Right atrium auricular region (tissue), 2 donors: ENCODE measurements around the gene CYTH1. TPM values are rescaled to one million over a fixed set of nuclear protein-coding genes. Genes with fewer than 3 reads are reported as not detected.

ENCODE experiments used
- DNase-seq: peaks from one replicate; pipeline ENCODE4 v3.0.0-alpha.2; 2019; ENCODE audit warnings: low spot score
- H3K27ac ChIP-seq, 2 donors: fragments of 200-600 bp; sonication (generic); 1 replicate in 1 of 2; 2 replicates in 1 of 2; pipeline ENCODE4 v1.5.1; 2016 to 2019
- H3K27me3 ChIP-seq, 2 donors: fragments of 200-600 bp; sonication (generic); one replicate each; pipeline versions ENCODE4 v1.5.1 to v1.6.0; 2017 to 2019
- H3K36me3 ChIP-seq: fragments of 200-600 bp; sonication (generic); one replicate; pipeline ENCODE4 v1.5.1; 2016
- H3K4me1 ChIP-seq, 2 donors: fragments of 200-600 bp; sonication (generic); one replicate each; pipeline versions ENCODE4 v1.5.1 to v1.6.0; 2017 to 2019
- H3K4me3 ChIP-seq, 2 donors: fragments of 200-600 bp; sonication (generic); 1 replicate in 1 of 2; 2 replicates in 1 of 2; pipeline ENCODE4 v1.5.1; 2017 to 2019; ENCODE audit warnings: mild to moderate bottlenecking in 1 of 2, moderate library complexity in 1 of 2
- H3K9me3 ChIP-seq, 2 donors: fragments of 200-600 bp; sonication (generic); one replicate each; pipeline ENCODE4 v1.5.1; 2019
- total RNA-seq, 2 donors: library from RNA; depleted of rRNA; stranded (reverse); fragments of >200 nt; gene quantifications; one replicate each; pipeline ENCODE4 v1.1.0, GENCODE V29; 2016
- TF ChIP-seq, protein P1 (sequence below), 2 donors: fragments of 200-600 bp; sonication (generic); IDR thresholded peaks; one replicate each; pipeline ENCODE4 v1.5.1; 2019; ENCODE audit warnings: antibody characterized with exemption in 2 of 2

Gene CYTH1, protein sequence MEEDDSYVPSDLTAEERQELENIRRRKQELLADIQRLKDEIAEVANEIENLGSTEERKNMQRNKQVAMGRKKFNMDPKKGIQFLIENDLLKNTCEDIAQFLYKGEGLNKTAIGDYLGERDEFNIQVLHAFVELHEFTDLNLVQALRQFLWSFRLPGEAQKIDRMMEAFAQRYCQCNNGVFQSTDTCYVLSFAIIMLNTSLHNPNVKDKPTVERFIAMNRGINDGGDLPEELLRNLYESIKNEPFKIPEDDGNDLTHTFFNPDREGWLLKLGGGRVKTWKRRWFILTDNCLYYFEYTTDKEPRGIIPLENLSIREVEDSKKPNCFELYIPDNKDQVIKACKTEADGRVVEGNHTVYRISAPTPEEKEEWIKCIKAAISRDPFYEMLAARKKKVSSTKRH
- 10 to 100 TPM; 23.8 to 31.0 TPM for total RNA-seq

DNA sequence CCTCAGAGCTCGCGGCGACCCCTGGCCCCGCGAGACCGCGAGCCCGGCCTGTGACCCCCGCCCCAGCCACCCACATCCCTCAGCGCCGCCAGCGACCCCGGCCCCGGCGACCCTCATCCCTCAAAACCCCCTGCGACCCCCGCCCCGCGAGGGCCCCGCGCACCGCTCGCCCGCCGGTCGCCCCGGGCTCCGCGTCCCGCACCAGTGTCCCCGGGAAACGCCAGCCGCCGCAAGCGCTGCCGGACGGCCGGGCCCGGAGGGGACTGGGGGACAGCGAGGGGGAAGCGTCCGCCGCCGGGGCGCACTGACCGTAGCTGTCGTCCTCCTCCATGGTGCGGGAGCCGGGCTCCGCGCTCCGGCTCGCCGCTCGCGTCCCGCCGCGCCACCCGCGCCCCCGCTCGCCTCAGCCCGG is at the start of gene CYTH1:
TSS of gene CYTH1 (minus strand) at position 381 of the 412 bp plus-strand sequence. CDS start at position 331, 50 bp downstream.
- Histone ChIP-seq H3K4me1 (peaks cover 0 to 26% of the 10 kb centered on the region in 2 donors), H3K9me3 (no peaks in the 10 kb centered on the region), H3K4me3 (peak within 1 kb of the TSS; percentile 95 to 100), H3K27ac (peak within 1 kb of the TSS; percentile 96 to 97), H3K36me3 (no peaks in the 10 kb centered on the region), H3K27me3 (no peaks in the 10 kb centered on the region)
- TF ChIP-seq, protein P1, sequence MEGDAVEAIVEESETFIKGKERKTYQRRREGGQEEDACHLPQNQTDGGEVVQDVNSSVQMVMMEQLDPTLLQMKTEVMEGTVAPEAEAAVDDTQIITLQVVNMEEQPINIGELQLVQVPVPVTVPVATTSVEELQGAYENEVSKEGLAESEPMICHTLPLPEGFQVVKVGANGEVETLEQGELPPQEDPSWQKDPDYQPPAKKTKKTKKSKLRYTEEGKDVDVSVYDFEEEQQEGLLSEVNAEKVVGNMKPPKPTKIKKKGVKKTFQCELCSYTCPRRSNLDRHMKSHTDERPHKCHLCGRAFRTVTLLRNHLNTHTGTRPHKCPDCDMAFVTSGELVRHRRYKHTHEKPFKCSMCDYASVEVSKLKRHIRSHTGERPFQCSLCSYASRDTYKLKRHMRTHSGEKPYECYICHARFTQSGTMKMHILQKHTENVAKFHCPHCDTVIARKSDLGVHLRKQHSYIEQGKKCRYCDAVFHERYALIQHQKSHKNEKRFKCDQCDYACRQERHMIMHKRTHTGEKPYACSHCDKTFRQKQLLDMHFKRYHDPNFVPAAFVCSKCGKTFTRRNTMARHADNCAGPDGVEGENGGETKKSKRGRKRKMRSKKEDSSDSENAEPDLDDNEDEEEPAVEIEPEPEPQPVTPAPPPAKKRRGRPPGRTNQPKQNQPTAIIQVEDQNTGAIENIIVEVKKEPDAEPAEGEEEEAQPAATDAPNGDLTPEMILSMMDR (IDR thresholded peaks at IDR 0.05), result no peak
- DNase-seq, result no peak

DNA sequence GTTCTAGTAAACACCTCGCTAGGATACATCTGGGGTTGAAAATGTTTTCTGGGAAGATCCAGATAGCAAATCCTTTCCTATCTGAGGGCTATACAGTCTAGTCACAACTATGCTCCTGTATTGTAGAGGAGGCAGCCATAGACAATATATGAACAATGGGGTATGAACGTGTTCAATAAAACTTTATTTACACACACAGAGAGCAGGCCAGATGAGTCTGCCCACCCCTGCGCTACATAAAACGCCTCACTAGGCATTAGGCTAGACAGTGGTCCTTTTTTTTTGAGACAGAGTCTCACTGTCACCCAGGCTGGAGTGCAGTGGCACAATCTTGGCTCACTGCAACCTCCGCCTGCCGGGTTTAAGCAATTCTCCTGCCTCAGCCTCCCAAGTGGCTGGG is 47.4 kb upstream of the CYTH1 start:
- TF ChIP-seq, protein P1 (IDR thresholded peaks at IDR 0.05), result no peak
- no peak for DNase-seq
- H3K36me3 ChIP-seq, result peaks cover 99% of the 10 kb centered on the region

DNA sequence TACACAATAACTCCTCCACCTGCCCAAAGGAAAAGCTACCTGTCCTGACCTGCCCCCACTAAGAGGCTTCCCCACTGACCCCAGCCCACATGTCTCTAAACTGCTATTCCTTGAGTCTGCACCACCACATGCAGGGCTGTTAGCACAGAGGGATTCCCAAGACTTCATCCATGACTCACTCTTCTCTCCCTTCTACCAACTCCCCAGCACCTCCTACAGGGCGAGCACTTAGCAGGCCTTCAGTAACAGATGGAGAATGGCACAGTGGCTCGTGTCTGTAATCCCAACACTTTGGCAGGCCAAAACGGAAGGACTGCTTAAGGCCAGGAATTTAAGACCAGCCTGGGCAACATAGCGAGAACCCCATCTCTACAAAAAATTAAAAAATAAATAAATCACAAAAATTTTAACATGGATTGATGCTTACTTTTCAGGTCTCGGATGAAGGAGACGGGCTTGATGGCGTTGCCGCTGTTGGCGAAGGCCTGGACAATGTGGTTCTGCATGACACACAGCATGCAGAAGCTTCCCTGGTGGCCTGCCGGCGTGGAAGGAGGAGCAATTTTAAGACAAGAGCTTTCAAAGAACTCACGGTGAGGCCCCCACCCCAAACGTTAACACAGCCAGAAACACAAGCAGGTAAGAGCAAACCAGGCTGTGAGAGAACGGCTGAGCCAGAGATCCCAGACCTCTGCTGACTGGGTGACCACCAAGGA is 46.6 kb upstream of the CYTH1 start:
- no peaks in the 10 kb centered on the region for H3K9me3 ChIP-seq
- no peaks in the 10 kb centered on the region for H3K27me3 ChIP-seq
- H3K27ac ChIP-seq, result no peak overlapping the region
- TF ChIP-seq, protein P1 (IDR thresholded peaks at IDR 0.05), result no peak
- no peak overlapping the region for H3K4me3 ChIP-seq
- DNase-seq, result no peak
- H3K36me3 ChIP-seq, result peaks cover 99% of the 10 kb centered on the region
- H3K4me1 ChIP-seq, result no peaks in the 10 kb centered on the region

More for the DNA sequence above, 47.4 kb upstream of the CYTH1 start:
- Histone ChIP-seq H3K4me3 (no peak overlapping the region), H3K27me3 (no peaks in the 10 kb centered on the region), H3K4me1 (no peaks in the 10 kb centered on the region), H3K27ac (no peak overlapping the region), H3K9me3 (no peaks in the 10 kb centered on the region)

DNA sequence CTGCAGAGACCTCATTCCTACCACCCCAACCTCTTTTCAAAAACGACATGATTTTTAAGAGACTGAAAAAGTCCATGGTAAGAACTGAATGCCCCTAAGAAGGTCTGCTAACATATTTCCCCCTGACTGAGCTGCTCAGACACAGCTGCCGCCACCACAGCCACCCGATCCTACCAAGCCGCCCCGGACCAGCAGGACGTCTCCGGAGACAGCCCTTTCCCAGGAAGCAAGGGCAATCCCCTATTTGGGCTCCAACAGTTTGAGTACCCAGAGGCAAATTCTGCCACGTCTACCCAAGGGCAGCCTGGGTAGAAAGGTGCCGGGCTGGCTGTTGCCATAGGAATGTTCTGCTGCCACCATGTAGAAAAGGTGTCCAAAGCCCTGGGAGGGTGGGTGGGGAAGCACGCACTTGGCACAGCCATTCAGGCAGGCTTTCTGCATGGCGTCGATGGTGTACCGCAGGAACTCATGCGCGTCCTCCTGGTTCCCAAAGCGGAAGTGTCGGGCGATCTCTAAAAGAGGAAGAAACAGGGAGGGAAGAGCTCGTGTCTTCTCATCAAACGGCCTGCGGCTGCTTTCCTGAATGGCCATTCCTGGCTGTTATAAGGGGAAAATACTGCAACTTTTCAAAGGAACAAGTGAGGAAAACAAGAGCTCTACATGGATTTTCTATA is 44.9 kb upstream of the CYTH1 start:
- Histone ChIP-seq H3K36me3 (peaks cover 97% of the 10 kb centered on the region), H3K9me3 (no peaks in the 10 kb centered on the region), H3K4me3 (no peak overlapping the region), H3K27ac (no peak overlapping the region), H3K27me3 (no peaks in the 10 kb centered on the region), H3K4me1 (no peaks in the 10 kb centered on the region)
- DNase-seq, result no peak
- TF ChIP-seq, protein P1 (IDR thresholded peaks at IDR 0.05), result no peak

DNA sequence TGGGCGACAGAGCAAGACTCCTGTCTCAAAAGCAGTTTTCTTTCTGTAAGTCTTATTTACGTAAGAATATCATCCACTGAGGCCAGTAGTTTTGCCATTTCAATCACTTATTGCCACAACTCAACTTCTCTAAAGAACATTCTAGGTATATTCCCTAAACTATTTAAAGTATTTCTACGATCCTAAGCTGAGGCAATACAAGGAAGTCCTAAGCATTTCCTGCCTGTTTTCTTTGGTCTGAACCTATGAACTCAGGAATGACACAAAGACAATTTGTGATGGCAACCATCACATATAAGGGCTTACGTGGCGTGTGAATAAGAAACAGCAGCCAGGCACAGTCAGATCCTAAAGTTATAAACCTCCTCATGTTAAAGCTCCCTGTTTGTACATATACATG is 44.3 kb upstream of the CYTH1 start:
- no peak for DNase-seq
- H3K36me3 ChIP-seq, result peaks cover 97% of the 10 kb centered on the region
- no peak overlapping the region for H3K27ac ChIP-seq
- H3K4me3 ChIP-seq, result no peak overlapping the region
- H3K9me3 ChIP-seq, result no peaks in the 10 kb centered on the region
- TF ChIP-seq, protein P1 (IDR thresholded peaks at IDR 0.05), result no peak
- H3K27me3 ChIP-seq, result no peaks in the 10 kb centered on the region
- H3K4me1 ChIP-seq, result no peaks in the 10 kb centered on the region
